ENCODE data around the gene PDGFA.

DNA sequence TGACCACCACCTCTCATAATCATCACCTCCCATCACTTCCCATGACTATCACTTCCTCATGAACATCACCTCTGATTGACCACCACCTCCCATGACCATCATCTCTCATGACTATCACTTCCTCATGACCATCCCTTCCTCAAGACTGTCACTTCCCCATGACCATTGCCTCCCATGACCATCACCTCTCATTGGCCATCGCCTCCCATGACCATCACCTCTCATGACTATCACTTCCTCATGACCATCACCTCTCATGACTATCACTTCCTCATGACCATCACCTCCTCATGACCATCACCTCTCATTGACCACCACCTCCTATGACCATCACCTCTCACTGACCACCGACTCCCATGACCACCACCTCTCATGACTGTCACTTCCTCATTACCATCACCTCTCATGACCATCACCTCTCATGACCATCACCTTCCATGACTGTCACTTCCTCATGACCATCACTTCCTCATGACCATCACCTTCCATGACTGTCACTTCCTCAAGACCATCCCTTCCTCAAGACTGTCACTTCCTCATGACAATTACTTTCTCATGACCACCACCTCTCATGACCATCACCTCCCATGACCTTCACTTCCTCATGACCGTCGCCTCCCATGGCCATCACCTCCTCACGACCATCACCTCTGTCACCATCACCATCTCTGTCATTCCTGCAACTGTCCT lies 51.6 kb downstream of the PDGFA start:
- TF ChIP-seq, protein P1, sequence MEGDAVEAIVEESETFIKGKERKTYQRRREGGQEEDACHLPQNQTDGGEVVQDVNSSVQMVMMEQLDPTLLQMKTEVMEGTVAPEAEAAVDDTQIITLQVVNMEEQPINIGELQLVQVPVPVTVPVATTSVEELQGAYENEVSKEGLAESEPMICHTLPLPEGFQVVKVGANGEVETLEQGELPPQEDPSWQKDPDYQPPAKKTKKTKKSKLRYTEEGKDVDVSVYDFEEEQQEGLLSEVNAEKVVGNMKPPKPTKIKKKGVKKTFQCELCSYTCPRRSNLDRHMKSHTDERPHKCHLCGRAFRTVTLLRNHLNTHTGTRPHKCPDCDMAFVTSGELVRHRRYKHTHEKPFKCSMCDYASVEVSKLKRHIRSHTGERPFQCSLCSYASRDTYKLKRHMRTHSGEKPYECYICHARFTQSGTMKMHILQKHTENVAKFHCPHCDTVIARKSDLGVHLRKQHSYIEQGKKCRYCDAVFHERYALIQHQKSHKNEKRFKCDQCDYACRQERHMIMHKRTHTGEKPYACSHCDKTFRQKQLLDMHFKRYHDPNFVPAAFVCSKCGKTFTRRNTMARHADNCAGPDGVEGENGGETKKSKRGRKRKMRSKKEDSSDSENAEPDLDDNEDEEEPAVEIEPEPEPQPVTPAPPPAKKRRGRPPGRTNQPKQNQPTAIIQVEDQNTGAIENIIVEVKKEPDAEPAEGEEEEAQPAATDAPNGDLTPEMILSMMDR (conservative IDR thresholded peaks at IDR 0.05; ENCODE audit: low read depth in 2 of 2), result no peak
- no peak for TF ChIP-seq EZH2 (IDR thresholded peaks at IDR 0.05; ENCODE audit: low read depth, unreplicated experiment)
- TF ChIP-seq, protein P2, sequence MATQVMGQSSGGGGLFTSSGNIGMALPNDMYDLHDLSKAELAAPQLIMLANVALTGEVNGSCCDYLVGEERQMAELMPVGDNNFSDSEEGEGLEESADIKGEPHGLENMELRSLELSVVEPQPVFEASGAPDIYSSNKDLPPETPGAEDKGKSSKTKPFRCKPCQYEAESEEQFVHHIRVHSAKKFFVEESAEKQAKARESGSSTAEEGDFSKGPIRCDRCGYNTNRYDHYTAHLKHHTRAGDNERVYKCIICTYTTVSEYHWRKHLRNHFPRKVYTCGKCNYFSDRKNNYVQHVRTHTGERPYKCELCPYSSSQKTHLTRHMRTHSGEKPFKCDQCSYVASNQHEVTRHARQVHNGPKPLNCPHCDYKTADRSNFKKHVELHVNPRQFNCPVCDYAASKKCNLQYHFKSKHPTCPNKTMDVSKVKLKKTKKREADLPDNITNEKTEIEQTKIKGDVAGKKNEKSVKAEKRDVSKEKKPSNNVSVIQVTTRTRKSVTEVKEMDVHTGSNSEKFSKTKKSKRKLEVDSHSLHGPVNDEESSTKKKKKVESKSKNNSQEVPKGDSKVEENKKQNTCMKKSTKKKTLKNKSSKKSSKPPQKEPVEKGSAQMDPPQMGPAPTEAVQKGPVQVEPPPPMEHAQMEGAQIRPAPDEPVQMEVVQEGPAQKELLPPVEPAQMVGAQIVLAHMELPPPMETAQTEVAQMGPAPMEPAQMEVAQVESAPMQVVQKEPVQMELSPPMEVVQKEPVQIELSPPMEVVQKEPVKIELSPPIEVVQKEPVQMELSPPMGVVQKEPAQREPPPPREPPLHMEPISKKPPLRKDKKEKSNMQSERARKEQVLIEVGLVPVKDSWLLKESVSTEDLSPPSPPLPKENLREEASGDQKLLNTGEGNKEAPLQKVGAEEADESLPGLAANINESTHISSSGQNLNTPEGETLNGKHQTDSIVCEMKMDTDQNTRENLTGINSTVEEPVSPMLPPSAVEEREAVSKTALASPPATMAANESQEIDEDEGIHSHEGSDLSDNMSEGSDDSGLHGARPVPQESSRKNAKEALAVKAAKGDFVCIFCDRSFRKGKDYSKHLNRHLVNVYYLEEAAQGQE (IDR thresholded peaks at IDR 0.05; ENCODE audit: unreplicated experiment), result no peak
- no peak for TF ChIP-seq EZH2phosphoT487 (IDR thresholded peaks at IDR 0.05; ENCODE audit: unreplicated experiment)
- TF ChIP-seq POLR2AphosphoS5 (IDR thresholded peaks at IDR 0.05; ENCODE audit: low read depth), result no peak
- no peak for TF ChIP-seq CREB1 (CRISPR knock-in tag; IDR thresholded peaks at IDR 0.05; ENCODE audit: low read depth)
- no peak for TF ChIP-seq NANOG (IDR thresholded peaks at IDR 0.05; ENCODE audit: borderline replicate concordance)

Data from GM23338 (cell line).